LoVo (cell line): ENCODE data around the gene HECW1.

ENCODE experiments used
- DNase-seq: peaks from one replicate; pipeline ENCODE4 v3.0.0-alpha.2; 2016; ENCODE audit warnings: low spot score

Gene HECW1

GRCh38 chr7:43265139-43265538, 152.7 kb downstream of the HECW1 start:
- DNase-seq = no peak

GRCh38 chr7:43273939-43274719, 161.7 kb downstream of the HECW1 start:
- DNase-seq = no peak

GRCh38 chr7:43274752-43275151, 162.3 kb downstream of the HECW1 start:
- no peak for DNase-seq

GRCh38 chr7:43276547-43276946, 164.1 kb downstream of the HECW1 start:
- no peak for DNase-seq

- DNase-seq = no peak
Observed at GRCh38 chr7:43278088-43278644, 165.7 kb downstream of the HECW1 start.

- no peak for DNase-seq
Observed at GRCh38 chr7:43281268-43281667, 168.8 kb downstream of the HECW1 start.

GRCh38 chr7:43283706-43284105, 171.3 kb downstream of the HECW1 start:
- no peak for DNase-seq

GRCh38 chr7:43289826-43290225, 177.4 kb downstream of the HECW1 start:
- DNase-seq = no peak

GRCh38 chr7:43290978-43291377, 178.5 kb downstream of the HECW1 start:
- DNase-seq = no peak

- no peak for DNase-seq
Observed at GRCh38 chr7:43291789-43292188, 179.3 kb downstream of the HECW1 start.

- no peak for DNase-seq
Observed at GRCh38 chr7:43292384-43292783, 179.9 kb downstream of the HECW1 start.

- peak; percentile 47 for DNase-seq
Observed at GRCh38 chr7:43294080-43294630, 181.7 kb downstream of the HECW1 start.

- no peak for DNase-seq
Observed at GRCh38 chr7:43295429-43295828, 183.0 kb downstream of the HECW1 start.

GRCh38 chr7:43296306-43296705, 183.9 kb downstream of the HECW1 start:
- DNase-seq = no peak

GRCh38 chr7:43298617-43299016, 186.2 kb downstream of the HECW1 start:
- no peak for DNase-seq

GRCh38 chr7:43300121-43300520, 187.7 kb downstream of the HECW1 start:
- DNase-seq = no peak

- peak; percentile 38 for DNase-seq
Observed at GRCh38 chr7:43302211-43302711, 189.8 kb downstream of the HECW1 start.

GRCh38 chr7:43302773-43303460, 190.5 kb downstream of the HECW1 start:
- DNase-seq = no peak

- no peak for DNase-seq
Observed at GRCh38 chr7:43303740-43304241, 191.3 kb downstream of the HECW1 start.

- DNase-seq = no peak
Observed at GRCh38 chr7:43306404-43306803, 194.0 kb downstream of the HECW1 start.

- no peak for DNase-seq
Observed at GRCh38 chr7:43307522-43307921, 195.1 kb downstream of the HECW1 start.

- DNase-seq = no peak
Observed at GRCh38 chr7:43308913-43309705, 196.7 kb downstream of the HECW1 start.
